Stimulated activated CD4-positive, alpha-beta T cell treated with anti-CD3 and anti-CD28 coated beads, Interleukin-2, amount 100 ng/mL, for 24 hours (primary cell): ENCODE data around the gene CSHL1.
"Not testable (repeated sequence)": the region's sequence is repeated elsewhere in the genome, so short reads cannot be mapped to it uniquely, and the experiment has no call there.

ENCODE experiments used
- DNase-seq, 2 donors: peaks; one replicate each; pipeline ENCODE4 v3.0.0-alpha.2; 2020

The CSHL1 gene

DNA sequence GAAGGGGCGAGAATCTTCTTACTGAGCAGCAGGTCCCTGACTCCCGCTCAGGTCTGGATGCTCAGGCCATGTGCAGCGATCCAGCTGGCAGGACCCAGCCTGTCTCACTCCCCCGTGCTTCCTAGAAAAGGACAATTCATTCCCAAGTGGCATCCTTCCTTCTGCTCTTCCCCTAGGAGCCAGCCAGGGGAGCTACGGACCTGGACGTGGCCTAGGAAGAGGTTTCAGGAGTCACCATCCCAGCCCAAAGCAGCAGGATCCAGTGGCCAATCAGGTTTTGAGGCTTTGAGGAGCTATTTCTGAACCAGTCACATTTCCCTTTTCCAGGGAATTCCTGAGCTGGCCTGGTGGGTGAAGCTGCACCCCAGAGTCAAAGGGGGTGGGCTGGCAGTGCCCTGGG lies 28.8 kb upstream of the CSHL1 start:
- no peak for DNase-seq

DNA sequence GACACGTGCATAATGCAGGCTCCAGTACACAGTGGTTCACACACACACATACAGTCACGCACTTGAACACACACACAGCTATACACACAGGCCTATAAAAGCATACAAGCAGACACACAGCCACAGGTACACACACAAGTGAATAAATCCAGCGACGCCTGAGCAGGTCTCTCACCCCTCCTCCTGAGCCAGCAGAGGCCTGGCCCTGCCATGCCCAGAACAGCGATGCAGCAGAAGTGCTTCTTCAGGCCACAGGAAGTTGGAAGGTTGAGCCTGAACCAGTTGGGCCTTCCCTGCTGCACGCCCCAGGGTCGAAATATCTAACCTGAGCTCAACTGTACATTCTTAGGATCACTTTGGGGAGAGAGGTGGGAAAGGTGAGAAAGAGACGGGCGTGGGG lies 28.3 kb upstream of the CSHL1 start:
- DNase-seq: no peak

DNA sequence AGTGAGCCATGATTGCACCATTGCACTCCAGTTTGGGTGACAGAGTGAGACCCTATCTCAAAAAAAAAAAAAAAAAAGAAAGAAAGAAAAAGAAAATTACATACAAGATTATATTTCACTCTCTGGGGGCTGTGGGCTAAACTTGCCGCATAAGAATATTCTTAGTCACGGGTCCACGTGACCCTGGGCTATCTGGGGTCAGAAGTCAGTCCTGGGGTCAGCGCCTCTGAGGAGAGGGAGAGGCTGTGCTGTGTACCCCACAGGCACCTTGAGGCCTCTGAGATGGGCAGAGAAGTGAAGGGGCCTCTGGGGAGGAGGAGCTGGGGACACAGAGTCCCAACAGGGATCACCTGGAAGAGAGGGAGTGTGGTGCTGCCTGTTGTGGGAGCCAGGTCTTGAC lies 26.9 kb upstream of the CSHL1 start:
- no peak for DNase-seq

DNA sequence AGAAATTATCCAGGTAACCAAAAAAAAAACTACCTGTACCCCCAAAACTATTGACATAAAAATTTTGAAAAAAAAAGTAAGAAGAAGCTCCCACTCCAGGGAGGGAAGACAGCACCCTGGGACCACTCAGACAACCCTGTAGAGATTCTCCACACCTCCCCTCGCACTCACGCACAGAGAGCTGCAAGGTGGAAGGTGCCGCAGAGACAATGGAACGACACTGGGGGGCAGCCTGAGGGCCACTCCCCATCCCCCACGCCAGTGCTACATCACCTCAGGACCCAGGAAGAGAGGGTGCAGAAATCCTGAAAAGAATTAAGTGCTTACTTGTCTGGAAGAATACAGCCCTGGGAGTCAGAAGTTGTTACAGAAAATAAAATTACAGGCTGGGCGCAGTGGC lies 26.3 kb upstream of the CSHL1 start:
- no peak for DNase-seq

DNA sequence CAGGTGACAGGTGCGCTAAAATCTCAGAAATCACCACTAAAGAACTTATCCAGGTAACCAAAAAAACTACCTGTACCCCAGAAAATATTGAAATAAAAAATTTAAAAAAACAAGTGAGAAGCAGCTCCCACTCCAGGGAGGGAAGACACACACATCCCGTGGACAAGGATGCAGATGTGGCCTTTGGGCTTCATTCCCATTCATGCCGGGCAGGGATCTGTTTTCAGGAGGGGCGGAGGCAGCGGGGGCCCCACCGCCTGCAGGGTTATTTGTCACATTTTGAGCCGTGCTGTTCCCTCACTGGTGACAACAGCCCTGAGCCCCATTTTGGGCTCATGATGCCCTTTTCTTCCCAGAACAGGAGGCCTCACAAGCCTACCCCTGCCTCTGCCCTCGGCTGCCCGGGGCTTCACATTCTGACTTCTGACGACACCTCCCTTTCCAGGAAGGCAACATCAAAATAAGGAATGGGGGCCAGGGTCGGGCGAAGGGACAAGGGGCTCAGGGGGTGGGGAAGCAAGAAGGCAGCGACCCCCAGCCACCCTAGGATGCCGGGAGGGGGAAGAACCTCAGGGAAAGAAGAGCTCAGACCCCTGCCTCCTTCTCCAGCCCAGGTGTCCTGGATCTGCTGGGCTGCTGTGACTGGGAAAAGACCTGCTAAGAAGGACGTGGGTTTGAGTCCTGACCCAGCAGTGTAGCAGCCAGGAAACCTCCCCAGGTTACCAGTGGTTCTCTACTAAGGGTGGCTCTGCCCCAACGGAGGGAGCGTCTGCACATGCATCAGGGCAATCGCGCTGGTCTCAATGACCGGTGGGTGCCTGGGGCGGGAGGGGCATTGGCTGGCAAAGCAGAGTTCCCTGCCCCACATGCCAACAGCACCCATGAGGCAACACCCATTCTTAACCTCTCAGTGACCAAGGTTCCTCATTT lies 23.4 kb upstream of the CSHL1 start:
- DNase-seq: no peak

DNA sequence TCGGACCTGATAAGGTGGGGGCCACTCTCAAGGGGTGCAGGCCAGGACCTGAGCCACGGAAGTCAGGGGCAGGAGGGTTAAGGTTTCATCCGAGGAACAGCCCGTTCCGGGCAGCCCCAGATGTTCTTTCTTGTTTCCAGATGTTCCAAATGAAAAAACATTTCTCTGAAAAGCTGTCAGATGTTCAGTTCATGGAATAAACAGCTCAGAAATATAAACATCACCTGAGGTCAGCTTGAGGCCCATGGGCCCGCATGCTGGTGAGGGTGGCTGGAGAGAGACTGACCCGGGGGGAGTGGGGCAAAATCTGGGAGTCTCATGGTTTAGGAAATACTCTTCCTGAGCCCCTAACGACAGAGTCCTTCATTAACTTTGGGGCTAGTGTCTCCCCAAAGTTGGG lies 22.5 kb upstream of the CSHL1 start:
- no peak for DNase-seq

DNA sequence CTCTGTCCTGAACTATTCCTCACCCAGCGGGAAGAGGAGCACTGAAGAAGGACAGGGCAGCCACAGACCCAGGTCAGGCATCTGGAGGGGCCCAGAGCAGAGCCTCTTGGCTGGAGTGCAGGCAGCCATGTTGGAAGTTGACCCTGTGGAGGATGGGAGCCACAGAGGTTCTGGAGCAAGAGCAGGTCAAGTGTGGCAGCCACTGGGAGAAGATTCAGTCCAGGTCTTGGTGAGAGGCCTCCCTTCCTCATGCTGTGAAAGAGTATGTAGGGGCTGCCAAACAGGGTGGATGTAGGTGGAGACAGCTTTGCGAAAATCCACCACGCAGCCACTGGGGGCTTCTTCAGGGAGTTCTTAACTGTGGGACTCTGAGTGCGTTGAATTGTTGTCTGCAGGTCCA lies 21.7 kb upstream of the CSHL1 start:
- no peak for DNase-seq

DNA sequence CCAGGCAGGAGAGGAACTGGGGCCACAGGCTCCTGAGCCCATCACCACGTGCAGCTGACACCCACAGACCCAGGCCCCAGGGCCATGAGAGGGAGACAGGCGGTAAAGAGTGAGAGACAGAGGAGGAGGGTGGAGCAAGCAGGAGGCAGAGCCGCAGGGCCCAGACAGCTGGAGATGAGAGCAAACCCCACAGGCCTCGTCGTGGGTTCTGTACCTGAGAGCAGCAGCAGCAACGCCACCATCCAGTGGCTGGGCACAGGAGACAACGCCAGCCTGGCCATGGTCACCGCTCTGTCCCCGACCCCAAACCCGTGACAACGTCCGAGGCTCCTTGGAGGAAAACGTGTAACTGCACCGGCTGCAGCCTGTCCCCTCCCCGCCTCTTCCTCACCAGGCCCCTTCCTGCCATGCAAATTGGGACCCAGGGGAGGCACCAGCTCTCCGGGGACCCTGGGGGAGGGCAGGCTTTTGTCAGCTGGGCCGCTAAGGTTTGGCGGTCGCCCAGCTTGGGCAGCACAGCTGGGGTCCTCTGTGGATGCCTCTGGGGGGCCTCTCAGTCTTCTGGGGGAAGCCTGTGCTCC lies 21.0 kb upstream of the CSHL1 start, which contains the start of gene CD79B:
TSS of gene CD79B (minus strand) at position 351 of the 581 bp plus-strand sequence. CDS start at position 281, 70 bp downstream.
- peak; percentile 53 to 59 for DNase-seq

DNA sequence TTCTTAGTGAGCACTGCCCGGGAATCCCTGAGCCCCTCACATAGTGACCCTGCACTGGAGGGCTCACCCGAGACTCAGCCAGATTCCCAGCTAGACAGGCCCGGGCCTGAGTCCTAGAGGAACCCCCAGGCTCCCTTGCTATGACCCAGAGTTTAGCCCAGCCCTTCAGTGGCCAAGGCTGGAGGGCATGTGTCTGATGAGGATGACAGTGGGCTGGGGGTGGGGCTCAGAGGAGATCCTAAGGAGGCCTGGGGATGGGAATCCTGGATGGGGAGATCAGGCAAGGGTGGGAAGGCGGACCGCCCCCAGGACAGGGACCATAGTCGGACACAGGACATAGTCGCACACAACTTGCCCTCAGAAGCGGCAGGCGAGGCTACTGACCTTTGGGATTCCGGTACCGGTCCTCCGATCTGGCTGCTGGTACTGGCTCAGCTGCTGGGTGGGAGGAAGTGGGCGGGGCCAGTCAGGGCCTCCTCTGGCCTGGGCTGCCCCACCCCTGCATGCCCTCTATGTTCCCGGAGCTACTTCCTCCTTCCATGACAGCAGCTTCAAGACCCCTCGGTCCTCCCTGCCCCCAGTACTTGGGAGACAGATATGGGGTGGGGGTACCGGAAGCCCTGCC lies 20.0 kb upstream of the CSHL1 start:
- peak; percentile 60 to 75 for DNase-seq

DNA sequence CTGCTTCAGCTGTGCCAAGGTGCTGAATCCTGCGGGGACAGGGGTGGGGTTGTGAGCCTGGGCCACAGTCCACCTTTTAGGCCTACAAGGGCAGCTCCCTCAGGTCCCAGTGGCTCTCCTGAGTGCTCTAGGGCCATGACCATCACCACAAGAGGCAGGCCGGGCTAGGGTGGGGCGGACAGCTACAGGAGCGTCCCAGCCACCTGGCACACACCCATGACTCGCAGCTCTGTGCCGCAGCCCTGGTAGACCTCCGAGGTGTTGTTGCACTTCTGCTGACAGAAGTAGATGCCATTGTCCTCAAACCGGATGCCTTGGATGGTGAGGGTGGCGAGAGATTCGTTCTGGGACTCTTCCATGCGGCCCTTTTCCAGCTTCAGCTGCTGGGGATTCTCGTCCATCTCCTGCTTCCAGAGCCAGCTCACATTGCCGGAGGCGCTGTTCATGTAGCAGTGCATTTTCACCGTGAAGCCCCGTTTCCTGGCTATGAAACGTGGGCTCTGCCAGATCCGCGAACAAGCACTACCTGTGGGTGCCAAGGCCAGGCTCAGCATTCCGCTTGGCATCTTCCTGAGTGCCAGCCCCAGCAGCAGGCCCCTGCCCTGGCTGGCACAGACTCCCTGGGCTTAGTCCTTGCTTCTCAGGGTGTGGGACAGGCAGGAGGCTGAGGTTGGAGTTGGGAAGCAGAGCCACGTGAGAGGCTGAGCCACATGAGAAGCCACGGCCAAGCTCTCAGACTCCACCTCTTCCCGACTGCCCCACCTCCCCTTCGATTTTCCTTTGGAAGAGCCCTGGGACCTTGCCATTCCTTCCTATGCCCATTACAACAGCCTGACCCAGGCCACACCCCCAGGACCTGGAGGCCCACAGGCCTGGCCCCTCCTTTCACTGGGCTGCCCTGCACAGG lies 19.1 kb upstream of the CSHL1 start:
- no peak for DNase-seq

DNA sequence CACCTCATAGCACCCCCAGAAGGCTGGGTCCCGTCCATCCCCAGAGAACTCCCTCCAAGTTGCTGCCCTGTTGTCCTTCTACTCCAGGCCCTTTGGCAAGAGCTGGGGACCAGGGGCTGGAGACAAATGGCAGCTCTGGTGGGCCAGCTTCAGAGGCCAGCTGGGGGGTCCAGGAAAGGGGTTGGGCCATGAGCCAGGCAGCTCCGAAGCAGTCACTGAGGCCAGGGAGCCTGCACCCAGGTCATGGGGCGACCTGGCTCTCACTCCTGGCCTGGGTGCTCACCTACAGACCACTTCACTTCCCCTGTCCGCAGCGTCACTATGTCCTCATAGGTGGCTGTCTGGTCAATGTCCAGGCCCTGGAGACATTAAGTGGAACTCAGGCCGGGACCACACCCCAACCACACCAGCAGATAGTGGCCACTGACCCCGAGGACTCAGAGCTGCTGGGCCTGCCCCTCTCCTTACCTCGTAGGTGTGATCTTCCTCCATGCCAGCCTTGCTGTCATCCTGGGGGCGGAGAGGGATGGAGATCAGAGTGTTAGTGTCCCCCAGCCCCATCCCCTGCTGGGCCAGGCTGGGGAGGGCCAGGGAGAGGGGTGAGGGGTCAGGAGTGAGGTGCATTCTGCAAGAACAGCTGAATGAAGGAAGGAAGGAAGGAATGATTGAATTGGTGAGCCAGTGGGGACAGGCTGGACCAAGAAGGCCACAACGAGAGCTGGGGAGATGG lies 18.1 kb upstream of the CSHL1 start:
- DNase-seq: no peak

DNA sequence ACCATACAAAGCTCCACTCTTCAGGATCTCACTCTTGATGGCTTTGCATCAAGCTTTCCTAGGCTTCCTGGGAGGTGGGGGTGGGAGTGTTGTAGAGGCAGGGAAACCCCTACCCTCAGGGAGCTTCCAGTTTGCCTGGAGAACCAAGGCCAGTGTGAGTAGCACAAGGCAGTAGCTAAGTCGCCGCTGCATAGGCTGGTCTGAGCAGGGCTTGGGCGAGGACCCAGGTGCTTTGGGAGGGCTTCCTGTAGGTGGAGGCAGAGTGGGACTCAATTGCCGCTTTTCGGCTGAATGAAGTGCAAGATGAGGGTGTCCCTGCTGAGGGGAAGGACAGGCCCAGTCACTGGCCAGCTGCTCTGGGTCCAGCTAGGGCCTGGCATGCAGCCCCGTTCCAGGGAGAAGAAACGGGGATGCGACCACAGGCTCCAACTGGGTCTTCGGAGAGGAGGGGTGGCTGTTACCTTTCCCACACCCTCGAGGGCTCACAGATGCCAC lies 17.2 kb upstream of the CSHL1 start:
- no peak for DNase-seq

DNA sequence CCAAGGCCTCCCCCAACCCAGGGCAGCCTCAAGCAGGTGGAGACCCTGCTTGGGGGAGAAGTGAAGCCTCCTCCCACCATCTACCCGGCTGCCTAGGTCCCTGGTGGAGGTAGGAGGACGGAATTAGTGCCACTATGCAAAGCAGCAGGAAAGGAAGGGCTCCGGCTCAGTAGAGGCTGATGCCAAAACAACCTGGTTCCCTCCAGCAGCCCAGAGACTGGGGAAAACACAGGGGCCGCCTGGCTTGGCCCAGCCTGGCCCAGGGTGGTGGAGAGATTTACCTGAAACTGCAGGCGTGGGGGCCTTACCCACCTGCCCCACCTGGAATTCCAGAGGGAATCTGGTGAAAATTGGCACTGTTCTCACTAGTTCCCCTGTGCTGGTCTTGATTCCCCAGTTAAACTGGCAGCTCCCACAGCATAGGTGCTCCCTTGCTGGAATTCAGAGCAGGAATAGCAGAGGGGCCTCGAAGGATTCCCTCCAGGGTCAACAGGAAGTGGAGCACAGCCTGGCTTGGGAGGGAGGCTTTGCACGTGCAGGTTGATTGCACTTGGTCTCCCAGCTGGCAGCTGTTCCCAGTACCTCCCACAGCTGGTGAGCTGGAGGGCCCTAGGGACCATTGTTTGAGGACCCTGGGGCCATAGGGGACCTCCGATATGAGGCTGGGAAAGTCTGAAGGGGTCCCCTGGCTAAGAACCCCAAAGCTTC lies 16.6 kb upstream of the CSHL1 start:
- DNase-seq: no peak

DNA sequence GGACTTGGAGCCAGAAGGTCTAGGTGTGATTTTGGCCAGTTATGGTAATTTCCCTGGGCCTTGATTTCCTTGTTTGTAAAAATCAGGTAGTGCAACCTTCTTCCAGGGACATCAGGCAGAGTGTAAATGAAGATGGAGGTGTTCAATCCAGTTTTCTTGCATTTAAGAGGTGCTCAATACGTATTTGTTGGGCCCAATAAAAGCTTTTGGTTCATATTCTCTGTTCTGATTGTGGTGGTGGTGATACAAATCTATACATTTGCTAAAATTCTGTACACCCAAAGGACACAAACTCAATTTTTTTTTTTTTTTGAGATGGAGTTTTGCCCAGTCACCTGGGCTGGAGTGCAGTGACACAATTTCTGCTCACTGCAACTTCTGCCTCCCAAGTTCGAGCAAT lies 15.1 kb upstream of the CSHL1 start:
- DNase-seq: no peak

DNA sequence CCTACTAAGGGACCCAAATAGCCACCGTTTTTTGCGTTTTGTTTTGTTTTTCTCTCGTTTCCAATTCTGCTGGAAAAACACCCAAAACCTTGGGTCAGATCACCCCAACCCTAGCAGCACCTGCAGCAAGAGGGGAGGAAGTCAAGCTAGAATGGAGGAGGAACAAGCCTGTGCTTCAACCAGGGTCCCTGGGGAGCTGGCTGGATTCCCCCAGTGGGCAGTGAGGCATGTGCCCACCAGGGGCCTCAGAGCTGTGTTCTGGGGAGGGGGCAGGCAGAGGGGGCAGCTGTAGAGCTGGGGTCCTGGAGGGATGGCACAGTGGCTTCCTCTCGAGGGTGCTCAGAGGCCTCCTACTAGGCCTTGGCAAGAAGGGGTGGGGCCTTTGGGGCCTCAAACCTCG lies 14.6 kb upstream of the CSHL1 start:
- no peak for DNase-seq

DNA sequence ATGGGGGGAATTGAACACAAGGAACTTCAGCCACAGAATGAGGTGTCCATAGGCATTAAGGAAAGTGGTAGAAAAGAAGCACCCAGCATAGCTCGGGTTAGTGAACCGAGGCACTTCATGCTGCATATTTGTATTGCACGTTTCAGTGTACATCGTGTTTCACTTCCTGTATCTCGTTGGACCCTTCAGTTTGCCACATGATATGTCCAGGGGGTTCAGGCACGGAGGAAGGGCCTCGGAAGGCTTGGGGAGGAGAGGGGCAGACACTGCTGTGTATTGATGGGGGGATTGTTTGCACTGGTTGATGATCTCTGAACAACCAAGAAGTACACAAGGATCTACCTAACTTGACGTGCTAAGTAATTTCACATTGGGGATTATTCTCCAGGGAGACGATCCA lies 11.3 kb upstream of the CSHL1 start:
- not testable (repeated sequence) for DNase-seq

DNA sequence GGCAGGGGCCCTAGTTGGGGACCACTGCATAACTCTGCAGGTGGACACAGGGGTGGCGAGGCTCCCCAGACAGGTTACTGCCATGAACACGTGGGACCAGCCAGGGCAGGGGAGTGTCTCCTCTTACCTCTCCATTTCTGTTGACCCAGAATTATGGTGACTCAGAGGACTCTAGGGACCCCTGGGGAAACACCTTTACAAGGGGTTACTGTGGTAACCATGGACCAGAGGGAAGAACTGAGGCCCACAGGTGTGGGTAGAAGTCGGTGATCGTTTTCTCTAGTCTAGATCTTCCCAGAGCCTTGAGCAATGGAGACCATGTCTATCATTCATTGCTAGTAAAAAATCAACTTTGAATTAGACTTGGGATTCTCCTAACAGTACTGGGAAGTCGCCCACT lies 9.7 kb upstream of the CSHL1 start:
- not testable (repeated sequence) for DNase-seq

DNA sequence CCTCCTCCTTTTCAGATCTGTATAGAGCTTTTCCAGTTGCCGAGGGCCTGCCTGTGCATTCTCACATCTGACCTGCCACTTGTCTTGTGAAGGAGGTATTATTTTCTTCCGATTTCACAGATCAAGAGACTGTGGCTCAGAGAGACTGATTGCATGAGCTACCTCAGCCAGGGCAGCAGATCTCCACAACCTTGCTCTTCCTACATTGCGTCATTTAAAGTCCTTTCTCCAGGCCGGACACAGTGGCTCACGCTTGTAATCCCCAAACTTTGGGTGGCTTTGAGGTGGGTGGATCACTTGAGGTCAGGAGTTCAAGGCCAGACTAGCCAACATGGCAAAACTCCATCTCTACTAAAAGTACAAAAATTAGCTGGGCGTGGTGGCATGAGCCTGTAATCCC lies 9.0 kb upstream of the CSHL1 start:
- not testable (repeated sequence) for DNase-seq

DNA sequence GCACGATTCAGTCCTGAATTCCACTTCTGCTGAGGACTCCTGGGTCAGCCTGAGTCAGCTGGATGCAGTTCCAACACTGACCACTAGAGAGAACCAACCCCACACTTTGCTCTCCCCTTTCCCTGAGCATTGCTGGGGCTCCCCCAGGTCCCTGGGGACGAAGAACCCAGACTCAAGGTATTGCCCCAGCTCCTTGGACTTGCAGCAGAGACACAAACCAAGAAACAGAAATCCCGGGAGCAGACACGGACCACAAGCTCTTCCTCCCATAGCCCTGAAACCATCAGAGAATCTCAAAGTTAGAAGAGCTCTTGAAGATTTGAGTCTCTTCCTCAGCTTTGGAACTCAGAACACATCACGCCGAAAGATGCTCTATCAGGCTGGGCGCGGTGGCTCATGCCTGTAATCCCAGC lies 8.3 kb upstream of the CSHL1 start:
- DNase-seq: peak; percentile 71 to 79

DNA sequence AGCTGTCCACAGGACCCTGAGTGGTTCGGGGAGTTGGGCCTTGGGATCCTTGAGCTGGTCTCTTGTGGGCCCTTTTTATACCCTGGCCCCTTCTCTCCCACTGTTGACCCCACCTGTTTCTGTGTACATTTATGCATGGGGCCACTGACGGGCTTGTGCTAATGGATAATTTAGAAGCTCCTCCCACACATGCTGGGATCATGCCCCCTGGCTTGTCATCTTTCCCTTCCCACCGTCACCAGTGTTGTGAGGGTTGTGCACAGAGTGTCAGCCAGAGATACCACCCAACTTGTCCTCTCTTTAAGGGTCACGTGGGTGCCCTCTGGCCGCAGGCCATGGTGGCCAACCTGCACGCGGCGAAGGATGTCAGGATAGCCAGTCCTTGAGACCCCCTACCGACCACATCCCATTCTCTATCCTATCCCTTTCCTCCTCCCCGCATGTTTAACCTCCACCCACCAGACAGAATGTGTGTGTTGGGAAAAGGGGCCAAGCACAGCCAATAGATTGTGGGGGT lies 7.8 kb upstream of the CSHL1 start, which contains the start of gene GH1:
TSS of gene GH1 (minus strand) at position 51 of the 517 bp plus-strand sequence. CDS start 63 bp downstream, outside the sequence.
- DNase-seq: not testable (repeated sequence)

DNA sequence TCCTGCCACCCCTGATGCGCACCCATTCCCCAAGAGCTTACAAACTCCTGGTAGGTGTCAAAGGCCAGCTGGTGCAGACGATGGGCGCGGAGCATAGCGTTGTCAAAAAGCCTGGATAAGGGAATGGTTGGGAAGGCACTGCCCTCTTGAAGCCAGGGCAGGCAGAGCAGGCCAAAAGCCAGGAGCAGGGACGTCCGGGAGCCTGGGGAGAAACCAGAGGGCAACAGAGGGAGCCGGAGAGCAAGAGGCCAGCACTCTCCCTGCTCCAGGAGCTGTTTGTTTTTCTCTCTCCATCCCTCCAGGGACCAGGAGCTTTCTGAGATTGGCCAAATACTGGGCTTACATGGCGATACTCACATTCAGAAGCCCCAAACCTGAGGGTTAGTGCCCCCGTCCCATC lies 7.2 kb upstream of the CSHL1 start:
- no peak for DNase-seq
